Panc1 (cell line): Measurements from ENCODE around the gene PCYT2. TPM values are rescaled to one million over a fixed set of nuclear protein-coding genes. Genes with fewer than 3 reads are reported as not detected.

ENCODE experiments used
- ATAC-seq: fragments of 200-7000 bp; cut with Tn5 transposase; 2 replicates; pipeline ENCODE4 v1.9.1; 2020; ENCODE audit warnings: mild to moderate bottlenecking, moderate library complexity
- BruUV-seq: library from RNA; stranded (reverse); fragments of 400-500 nt; replicated peaks from 2 replicates; lab custom pipeline; 2021; lab: Mats Ljungman, UMichigan
- CTCF ChIA-PET: fragments of 300-600 bp; sonication (Branson Sonifier 250); formaldehyde crosslinking; loops from one replicate; lab custom pipeline; 2022; ENCODE audit warnings: antibody characterized with exemption; lab: Charles Lee
- POLR2A ChIA-PET: fragments of 300-600 bp; sonication (Branson Sonifier 250); formaldehyde crosslinking; loops from one replicate; lab custom pipeline; 2022; ENCODE audit warnings: antibody characterized with exemption; lab: Charles Lee
- DNase-seq: peaks from one replicate; pipeline ENCODE4 v3.0.0-alpha.2; 2010; ENCODE audit warnings: low read depth, low spot score
- H3K27ac ChIP-seq: 2 replicates; pipeline ENCODE4 v1.5.1; 2011; ENCODE audit warnings: mild to moderate bottlenecking, low read length, inconsistent platforms
- H3K27me3 ChIP-seq: fragments of 200-500 bp; sonication (Bioruptor generic); 2 replicates; pipeline ENCODE4 v1.6.0; 2014; ENCODE audit warnings: low read length, inconsistent platforms; ENCODE audit not compliant: control insufficient read depth, insufficient read depth
- H3K36me3 ChIP-seq: fragments of 200-500 bp; sonication (Bioruptor generic); 2 replicates; pipeline ENCODE4 v1.5.1; 2014; ENCODE audit warnings: inconsistent platforms, mild to moderate bottlenecking, low read length, moderate library complexity; ENCODE audit not compliant: control insufficient read depth, insufficient read depth
- H3K4me1 ChIP-seq: 2 replicates; pipeline ENCODE4 v1.5.1; 2011; ENCODE audit warnings: inconsistent platforms, mild to moderate bottlenecking, low read length, moderate library complexity; ENCODE audit not compliant: control insufficient read depth, insufficient read depth
- H3K4me3 ChIP-seq, 2 experiments: 2 replicates each; pipeline ENCODE4 v1.5.1; 2011 to 2012; ENCODE audit warnings: low read depth in 2 of 2, low read length in 2 of 2, mild to moderate bottlenecking in 2 of 2, inconsistent platforms in 1 of 2, moderate library complexity in 1 of 2
- H3K9me3 ChIP-seq: fragments of 200-500 bp; sonication (Bioruptor generic); 2 replicates; pipeline ENCODE4 v1.5.1; 2014; ENCODE audit warnings: low read depth, mild to moderate bottlenecking, inconsistent platforms, low read length, moderate library complexity; ENCODE audit not compliant: control insufficient read depth, insufficient read depth
- POLR2AphosphoS5 ChIP-seq: IDR thresholded peaks from 2 replicates; pipeline ENCODE4 v1.6.1; 2012; ENCODE audit warnings: mild to moderate bottlenecking, low read depth, low read length, moderate library complexity
- SIN3A ChIP-seq: IDR thresholded peaks from 2 replicates; pipeline ENCODE4 v1.6.1; 2012; ENCODE audit warnings: low read depth, mild to moderate bottlenecking, low read length, moderate library complexity, borderline replicate concordance; ENCODE audit not compliant: insufficient read depth
- TCF7L2 ChIP-seq: IDR thresholded peaks from 2 replicates; pipeline ENCODE4 v1.6.1; 2011; ENCODE audit warnings: mild to moderate bottlenecking, low read depth, low read length, inconsistent platforms
- in situ Hi-C: cut with HindIII; loops from 2 replicates; pipeline ENCODE4 v1.10.0; 2016; ENCODE audit warnings: low sequenced_read_pairs, low pct_unique_long_range_greater_than_20kb
- intact Hi-C: fragments of 100-400 bp; cut with micrococcal nuclease; formaldehyde crosslinking; loops from one replicate; pipeline ENCODE4 v1.10.0; 2022; ENCODE audit not compliant: unreplicated experiment
- total RNA-seq: library from RNA; stranded (reverse); gene quantifications from one replicate; pipeline ENCODE4 v1.2.1, GENCODE V29; 2021; ENCODE audit not compliant: unreplicated experiment
- TF ChIP-seq, protein P1 (sequence below): fragments of 450-650 bp; IDR thresholded peaks from 2 replicates; pipeline ENCODE4 v1.5.1; 2017; ENCODE audit warnings: mild to moderate bottlenecking
- TF ChIP-seq, protein P2 (sequence below), 2 experiments: IDR thresholded peaks; 2 replicates each; pipeline ENCODE4 v1.6.1; 2011 to 2012; ENCODE audit warnings: low read depth in 2 of 2, control low read depth in 1 of 2, low read length in 1 of 2, mild to moderate bottlenecking in 1 of 2, moderate library complexity in 1 of 2; ENCODE audit not compliant: insufficient read depth in 1 of 2

The PCYT2 gene
- total RNA-seq, 1 experiment from 2014 or later = 91.2 TPM

DNA sequence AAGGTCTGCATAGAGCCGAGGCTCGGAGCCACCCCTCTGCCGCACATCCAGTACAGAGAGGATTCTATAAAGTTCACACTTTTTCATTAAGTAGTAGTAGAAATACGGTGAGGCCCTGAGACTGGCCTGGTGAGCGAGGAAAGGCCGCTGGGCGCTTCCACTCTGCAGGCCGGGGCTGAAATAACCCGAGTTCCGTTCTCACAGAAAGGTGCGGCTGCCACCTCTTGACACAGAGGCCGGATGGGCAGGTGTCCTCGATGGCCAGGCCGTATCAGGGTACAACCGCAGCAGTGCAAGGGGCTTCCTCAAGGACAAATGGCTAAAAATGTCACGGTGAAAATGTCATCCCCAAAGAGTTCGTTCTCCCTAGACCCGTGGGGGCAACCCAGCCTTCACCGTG is 770 bp upstream of the PCYT2 start:
- TF ChIP-seq, protein P1, sequence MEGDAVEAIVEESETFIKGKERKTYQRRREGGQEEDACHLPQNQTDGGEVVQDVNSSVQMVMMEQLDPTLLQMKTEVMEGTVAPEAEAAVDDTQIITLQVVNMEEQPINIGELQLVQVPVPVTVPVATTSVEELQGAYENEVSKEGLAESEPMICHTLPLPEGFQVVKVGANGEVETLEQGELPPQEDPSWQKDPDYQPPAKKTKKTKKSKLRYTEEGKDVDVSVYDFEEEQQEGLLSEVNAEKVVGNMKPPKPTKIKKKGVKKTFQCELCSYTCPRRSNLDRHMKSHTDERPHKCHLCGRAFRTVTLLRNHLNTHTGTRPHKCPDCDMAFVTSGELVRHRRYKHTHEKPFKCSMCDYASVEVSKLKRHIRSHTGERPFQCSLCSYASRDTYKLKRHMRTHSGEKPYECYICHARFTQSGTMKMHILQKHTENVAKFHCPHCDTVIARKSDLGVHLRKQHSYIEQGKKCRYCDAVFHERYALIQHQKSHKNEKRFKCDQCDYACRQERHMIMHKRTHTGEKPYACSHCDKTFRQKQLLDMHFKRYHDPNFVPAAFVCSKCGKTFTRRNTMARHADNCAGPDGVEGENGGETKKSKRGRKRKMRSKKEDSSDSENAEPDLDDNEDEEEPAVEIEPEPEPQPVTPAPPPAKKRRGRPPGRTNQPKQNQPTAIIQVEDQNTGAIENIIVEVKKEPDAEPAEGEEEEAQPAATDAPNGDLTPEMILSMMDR = no peak
- no peak for TF ChIP-seq SIN3A
- TF ChIP-seq POLR2AphosphoS5 = no peak
- H3K27me3 ChIP-seq = no peaks in the 10 kb centered on the region
- H3K27ac ChIP-seq = peak overlapping the region; percentile 25; the same call in 1 of the 2 replicates
- no TSS peak for BruUV-seq
- CTCF ChIA-PET = no interaction called here
- in situ Hi-C loops (no loop called here), intact Hi-C loops (no loop called here)
- DNase-seq (no peak), ATAC-seq (peak; percentile 7; the same call in 1 of the 2 replicates)
- peaks cover 31% of the 10 kb centered on the region for H3K4me1 ChIP-seq
- POLR2A ChIA-PET = no interaction called here
- H3K36me3 ChIP-seq = peaks cover 7% of the 10 kb centered on the region
- no peaks in the 10 kb centered on the region for H3K9me3 ChIP-seq
- no peak overlapping the region for H3K4me3 ChIP-seq

- intact Hi-C loops = no loop called here
- CTCF ChIA-PET = no interaction called here
- no peaks in the 10 kb centered on the region for H3K27me3 ChIP-seq
- peaks cover 21% of the 10 kb centered on the region for H3K4me1 ChIP-seq
- POLR2A ChIA-PET = no interaction called here
- peak overlapping the region; percentile 76 to 95 for H3K4me3 ChIP-seq
- in situ Hi-C loops = no loop called here
- DNase-seq = no peak
- TF ChIP-seq SIN3A (0 out of 2 replicates have a peak, but pooled peaks have one; percentile 86), TCF7L2 (no peak)
- peak overlapping the region; percentile 91 for H3K27ac ChIP-seq
- no peaks in the 10 kb centered on the region for H3K9me3 ChIP-seq
- no TSS peak for BruUV-seq
- H3K36me3 ChIP-seq = peaks cover 4% of the 10 kb centered on the region
- peak; percentile 39 for ATAC-seq
Observed at GRCh38 chr17:81910840-81911276, 341 bp downstream of the PCYT2 start.

DNA sequence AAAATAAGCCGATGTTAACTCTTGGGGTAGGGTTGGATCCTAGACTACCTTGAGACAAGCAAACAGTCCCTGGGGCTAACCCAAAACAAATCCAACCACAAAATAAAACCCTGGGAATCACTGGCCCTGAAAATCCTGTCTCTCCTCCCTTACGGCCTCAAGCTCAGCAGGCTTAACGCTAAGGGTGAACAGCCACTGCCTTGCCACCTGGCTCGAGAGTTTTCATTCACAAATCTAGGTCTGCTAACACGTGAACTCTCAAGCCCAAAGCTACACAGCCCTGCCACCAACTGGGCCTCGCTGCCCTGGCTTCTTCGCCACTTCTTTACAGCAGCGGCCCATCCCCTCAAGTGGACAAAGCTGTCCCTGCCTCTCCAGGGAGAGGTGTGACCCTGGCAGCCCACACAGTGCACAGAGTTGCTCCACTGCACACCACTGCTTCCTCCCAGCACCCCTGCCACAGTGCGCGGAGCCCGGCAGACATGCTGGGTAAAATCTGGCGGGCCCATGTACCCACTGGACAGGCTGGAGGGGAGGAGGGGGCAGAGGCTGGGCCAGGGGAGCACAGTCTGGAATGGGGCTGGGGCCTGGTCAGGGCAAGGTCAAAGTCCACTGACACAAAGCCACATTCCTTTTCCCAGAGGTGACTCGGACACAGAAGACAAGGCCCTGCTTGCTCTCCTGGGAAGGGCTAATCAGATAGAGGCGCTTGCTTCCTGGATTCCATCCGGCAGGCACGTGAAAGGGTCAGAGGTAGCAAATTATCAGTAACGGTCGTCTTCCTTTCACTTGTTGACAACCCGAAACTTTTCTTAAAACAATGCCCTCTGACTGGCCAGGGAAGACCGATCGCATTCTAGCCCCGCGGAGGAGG is 996 bp downstream of the PCYT2 start:
- Histone ChIP-seq H3K27ac (peak overlapping the region; percentile 91), H3K4me3 (peak overlapping the region; percentile 76 to 95), H3K36me3 (peaks cover 4% of the 10 kb centered on the region), H3K27me3 (no peaks in the 10 kb centered on the region), H3K4me1 (peaks cover 21% of the 10 kb centered on the region), H3K9me3 (no peaks in the 10 kb centered on the region)
- ChIA-PET CTCF (no interaction called here), POLR2A (interaction anchor here (0.6 kb wide), 2 partner anchors 16 to 18 kb away, joined by 5 to 6 read pairs; no protein-coding TSS in a partner anchor)
- no TSS peak for BruUV-seq
- DNase-seq (no peak), ATAC-seq (peak; percentile 3)
- TF ChIP-seq, protein P1 = no peak
- TF ChIP-seq, protein P2, sequence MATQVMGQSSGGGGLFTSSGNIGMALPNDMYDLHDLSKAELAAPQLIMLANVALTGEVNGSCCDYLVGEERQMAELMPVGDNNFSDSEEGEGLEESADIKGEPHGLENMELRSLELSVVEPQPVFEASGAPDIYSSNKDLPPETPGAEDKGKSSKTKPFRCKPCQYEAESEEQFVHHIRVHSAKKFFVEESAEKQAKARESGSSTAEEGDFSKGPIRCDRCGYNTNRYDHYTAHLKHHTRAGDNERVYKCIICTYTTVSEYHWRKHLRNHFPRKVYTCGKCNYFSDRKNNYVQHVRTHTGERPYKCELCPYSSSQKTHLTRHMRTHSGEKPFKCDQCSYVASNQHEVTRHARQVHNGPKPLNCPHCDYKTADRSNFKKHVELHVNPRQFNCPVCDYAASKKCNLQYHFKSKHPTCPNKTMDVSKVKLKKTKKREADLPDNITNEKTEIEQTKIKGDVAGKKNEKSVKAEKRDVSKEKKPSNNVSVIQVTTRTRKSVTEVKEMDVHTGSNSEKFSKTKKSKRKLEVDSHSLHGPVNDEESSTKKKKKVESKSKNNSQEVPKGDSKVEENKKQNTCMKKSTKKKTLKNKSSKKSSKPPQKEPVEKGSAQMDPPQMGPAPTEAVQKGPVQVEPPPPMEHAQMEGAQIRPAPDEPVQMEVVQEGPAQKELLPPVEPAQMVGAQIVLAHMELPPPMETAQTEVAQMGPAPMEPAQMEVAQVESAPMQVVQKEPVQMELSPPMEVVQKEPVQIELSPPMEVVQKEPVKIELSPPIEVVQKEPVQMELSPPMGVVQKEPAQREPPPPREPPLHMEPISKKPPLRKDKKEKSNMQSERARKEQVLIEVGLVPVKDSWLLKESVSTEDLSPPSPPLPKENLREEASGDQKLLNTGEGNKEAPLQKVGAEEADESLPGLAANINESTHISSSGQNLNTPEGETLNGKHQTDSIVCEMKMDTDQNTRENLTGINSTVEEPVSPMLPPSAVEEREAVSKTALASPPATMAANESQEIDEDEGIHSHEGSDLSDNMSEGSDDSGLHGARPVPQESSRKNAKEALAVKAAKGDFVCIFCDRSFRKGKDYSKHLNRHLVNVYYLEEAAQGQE (IDR thresholded peaks at IDR 0.05; ENCODE audit: insufficient read depth in 1 of 2, low read depth in 2 of 2, low read length in 1 of 2) = no peak
- TF ChIP-seq SIN3A = no peak
- no peak for TF ChIP-seq TCF7L2
- TF ChIP-seq POLR2AphosphoS5 = no peak
- intact Hi-C loops (no loop called here), in situ Hi-C loops (no loop called here)
